HG03135 (cell line): ENCODE data around the gene UBE2L3.
"Not testable (repeated sequence)": the region's sequence is repeated elsewhere in the genome, so short reads cannot be mapped to it uniquely, and the experiment has no call there.

Experiments
- ATAC-seq: cut with Tn5 transposase; IDR thresholded peaks from one replicate; pipeline ENCODE4 v1.9.1; 2021; ENCODE audit warnings: mild to moderate bottlenecking, moderate library complexity; ENCODE audit not compliant: unreplicated experiment

UBE2L3 gene

DNA sequence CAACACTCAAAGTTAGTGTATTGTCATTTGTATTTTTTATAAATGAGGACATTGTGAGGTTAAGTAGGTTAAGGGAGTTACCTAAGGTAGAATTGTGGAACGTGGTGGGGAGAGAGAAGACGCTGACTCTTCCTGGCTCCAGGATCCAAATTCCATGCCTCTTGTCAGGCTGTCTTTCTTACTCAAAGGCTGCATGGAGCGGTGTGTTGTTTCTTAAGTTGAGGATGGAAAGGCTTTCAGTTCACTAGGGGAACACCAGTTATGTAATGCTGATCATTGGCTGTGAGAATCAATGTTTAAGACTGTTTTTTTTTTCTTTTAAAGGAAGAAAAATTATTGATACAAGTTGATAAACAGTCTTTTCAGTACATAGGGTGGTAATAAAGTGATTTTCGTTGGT, 2.9 kb downstream of the UBE2L3 start:
- ATAC-seq = no peak

DNA sequence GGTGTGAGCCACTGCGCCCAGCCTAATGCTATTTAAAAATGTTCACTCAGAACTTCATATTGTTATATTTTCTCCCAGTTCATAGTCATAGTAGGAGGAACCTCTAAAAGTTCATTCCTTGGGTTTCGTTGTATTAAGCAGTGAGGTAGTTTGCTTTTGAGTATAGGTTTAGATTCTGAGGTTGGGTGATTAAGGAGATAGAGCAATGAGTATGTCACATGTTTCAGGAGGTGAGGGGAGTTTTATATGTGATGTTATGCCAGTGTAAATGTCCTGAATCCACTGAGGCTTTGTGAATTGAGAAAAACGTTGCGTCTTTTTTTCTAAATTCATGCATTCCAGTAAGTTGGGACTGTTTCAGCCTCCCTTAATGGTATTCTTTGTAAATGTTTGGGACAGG, 4.2 kb downstream of the UBE2L3 start:
- no peak for ATAC-seq

- no peak for ATAC-seq
Observed at GRCh38 chr22:21573293-21573734, 5.8 kb downstream of the UBE2L3 start.

DNA sequence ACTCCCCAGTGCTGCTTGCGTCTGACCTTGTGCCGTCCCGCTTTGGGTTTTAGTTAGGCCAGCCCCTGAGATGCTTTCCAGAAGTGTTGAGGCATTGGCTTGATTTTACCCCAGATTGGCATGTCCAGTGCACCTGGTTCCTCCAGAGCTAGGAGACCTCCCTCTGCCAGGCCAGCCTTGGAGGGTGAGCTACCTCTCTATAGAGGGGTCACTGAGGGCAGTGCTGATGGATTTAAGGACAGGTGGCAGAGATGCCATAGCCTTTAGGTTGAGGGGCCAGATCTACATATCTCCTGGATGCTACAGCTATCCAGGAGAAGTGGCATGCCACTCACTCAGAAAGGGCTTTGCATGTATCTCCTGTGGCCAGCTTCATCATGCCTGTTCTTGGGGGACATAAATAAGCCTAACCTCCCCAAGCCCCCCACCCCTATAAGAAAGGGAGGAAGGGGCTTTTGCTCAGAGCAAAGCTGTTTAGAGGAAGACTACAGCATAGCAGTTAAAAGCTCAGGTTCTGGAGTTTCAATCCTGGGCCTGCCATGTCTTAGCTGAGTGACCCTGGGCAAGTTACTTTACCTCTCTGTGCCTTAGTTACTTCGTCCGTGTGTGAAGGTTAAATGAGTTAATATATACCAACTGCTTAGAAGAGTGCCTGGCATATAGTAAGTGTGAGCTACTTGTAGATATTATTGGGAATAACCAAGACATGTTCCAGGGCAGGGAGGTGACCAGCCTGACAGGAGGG, 6.4 kb downstream of the UBE2L3 start:
- ATAC-seq = no peak

- no peak for ATAC-seq
Observed at GRCh38 chr22:21579474-21579851, 11.9 kb downstream of the UBE2L3 start.

DNA sequence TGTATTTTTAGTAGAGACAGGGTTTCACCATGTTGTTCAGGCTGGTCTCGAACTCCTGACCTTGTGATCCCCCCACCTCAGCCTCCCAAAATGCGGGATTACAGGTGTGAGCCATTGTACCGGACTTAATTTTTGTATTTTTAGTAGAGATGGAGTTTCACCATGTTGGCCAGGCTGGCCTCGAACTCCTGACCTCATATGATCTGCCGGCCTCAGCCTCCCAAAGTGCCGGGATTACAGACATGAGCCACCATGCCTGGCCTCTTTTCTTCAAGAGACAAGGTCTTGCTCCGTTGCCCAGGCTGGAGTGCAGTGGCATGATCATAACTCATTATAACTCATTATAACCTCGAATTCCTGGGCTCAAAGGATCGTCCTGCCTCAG, 13.1 kb downstream of the UBE2L3 start:
- not testable (repeated sequence) for ATAC-seq

DNA sequence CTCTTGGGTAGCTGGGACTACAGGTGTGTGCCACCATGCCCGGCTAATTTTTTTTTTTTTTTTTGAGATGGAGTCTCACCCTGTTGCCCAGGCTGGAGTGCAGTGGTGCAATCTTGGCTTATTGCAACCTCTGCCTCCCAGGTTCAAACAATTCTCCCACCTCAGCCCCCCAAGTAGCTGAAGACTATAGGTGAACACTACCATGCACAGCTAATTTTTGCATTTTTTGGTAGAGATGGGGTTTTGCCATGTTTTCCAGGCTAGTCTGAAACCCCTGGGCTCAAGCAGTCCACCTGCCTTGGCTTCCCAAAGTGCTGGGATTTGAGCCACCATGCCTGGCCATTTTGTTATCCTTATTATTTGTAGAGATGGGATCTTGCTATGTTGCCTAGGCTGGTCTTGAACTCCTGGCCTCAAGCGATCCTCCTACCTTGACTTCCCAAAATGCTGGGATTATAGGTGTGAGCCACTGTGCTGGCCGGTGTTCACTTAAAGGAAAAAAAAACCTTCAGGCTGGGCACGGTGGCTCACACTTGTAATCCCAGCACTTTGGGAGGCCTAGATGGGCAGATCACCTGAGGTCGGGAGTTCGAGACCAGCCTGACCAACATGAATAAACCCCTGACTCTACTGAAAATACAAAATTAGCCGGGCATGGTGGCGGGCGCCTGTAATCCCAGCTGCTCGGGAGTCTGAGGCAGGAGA, 13.6 kb downstream of the UBE2L3 start:
- not testable (repeated sequence) for ATAC-seq

DNA sequence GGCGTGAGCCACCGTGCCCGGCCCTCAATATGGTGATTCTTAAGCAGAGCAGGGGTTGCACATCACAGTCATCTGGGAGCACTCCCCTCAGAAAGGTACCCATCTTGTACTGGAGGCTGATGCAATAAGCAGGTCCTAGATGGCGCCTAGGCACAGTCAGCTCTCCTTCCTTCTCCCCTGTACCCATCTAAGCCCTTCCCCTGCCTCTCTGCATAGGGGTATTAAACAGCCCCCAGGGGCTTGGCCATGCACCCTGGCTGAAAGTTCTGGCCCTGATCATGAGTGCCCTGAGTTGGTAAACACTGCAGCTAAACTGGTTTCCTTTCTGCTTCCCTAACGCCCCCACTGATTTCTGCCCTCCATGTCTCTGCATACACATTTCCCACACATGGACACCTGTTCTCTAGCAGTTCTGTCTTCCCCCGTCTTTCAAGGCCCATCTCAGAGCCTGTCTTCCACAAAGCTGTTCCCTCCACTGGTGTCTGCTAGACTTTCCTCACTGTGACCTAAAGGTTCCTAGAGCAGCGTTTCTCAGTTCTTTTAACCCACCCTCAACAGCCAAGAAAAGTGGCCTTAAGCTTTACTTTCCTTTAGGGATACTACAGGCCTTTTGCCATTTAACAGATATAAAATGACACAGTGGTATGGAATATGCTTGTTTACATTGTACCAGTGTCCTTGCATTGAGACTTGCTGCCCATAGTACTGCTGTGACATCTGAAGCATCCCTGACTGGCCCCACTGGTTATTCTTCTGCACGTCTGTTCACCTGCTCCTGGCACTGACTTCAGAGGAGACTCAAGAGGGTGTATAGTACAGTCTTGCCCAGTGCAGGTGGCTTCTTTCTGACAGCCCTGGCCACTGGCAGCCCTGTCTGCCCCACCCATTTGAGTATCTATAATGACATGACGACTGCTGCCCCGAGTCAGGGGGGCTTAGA, 15.6 kb downstream of the UBE2L3 start:
- ATAC-seq = no peak

GRCh38 chr22:21585389-21585788, 17.9 kb downstream of the UBE2L3 start:
- ATAC-seq = no peak

GRCh38 chr22:21587803-21588611, 20.5 kb downstream of the UBE2L3 start:
- peak; percentile 70 for ATAC-seq

DNA sequence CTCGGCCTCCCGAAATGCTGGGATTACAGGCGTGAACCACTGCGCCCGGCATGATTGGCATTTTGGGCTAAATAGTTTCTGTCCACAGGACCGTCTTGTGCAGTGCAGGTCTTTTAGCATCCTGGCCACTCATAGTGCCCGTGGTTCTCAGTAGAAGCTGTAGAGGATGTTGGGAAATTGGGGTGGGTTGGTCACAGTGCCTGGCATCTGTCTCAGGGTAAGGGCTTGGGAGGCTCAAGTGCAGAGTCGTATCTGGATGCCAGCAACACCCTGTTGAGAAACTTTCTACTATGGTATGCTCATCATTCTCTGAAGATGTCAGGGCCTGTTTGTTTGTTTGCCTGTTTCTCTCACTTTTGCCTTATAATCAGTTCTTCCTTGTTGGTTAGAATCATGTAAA, 21.9 kb downstream of the UBE2L3 start:
- no peak for ATAC-seq

DNA sequence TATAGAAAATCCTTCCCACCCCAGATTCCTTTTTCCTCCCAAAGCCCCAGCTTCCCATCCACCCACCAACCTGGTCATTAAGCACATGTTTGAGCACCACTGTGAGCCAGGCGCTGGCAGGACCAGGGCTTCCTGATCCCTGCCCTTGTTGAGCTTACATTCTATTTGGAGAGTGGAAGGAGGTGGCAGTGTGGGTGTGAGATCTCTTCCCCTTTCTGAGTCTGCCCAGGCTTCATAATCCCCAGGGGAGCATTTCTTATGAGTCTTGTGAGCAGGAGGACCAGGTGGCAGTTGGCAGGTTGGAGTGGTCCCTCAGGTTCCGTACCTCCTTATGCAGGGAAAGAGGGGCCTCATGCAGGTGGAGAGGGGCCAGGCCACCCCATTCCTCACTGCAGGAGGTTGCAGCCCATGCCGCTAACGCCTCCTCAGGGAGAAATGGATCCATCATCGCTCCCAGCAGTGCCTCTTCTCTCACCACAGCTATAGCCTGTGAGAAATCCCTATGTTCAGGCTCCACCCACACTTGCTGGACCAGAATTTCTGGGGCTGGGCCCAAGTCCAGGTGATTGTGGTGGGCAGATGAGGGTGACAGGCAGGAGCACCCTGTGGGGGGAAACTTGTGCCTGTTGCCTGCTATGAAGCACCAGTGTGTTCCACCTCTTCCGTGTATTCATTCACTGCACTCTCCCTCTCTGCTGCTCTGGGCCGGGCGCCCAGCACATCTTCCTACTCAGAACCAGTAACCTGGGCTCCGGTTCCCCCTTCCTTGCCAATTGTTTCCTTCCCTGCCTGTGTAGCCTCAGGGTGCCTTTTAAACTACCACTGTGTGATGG, 23.5 kb downstream of the UBE2L3 start:
- no peak for ATAC-seq

DNA sequence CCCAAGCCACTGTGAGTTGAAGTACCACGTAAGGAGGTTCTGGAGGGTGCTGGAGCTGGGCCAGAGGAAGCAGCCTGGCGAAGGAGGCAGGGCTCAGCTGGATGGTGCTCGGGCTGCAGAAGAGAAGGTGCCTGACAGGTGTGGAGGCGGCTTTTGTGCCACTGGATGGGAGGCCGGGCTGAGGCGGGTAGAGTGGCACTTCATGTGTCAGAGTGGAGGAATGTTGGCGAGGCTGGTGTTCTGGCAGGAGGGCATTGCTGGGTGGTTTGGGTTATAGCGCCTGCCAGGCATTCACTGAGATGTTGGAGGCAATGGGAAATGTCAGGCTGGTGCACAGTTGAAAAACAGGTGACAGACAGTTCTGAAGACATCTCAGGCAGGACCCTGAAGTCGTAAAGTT, 24.2 kb downstream of the UBE2L3 start:
- ATAC-seq = no peak

DNA sequence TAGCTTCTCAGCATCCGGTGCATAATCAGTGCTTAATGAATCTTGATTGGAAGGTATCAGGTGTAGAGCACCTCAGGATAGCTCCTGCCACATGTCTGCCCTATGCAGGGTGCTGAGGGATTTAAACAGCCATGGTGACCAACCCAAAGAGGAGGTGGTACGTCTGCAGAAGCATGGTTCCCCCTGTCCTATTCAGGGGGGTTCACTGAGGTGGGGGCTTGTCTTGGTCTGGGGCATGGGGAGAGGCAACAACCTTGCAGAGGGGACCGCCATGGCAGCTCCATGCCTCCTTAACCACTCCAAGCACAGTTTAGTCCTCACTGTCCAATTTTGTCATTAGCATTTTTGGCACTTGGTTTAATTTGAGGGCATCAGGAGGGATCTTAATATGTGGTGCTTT, 24.9 kb downstream of the UBE2L3 start:
- no peak for ATAC-seq

DNA sequence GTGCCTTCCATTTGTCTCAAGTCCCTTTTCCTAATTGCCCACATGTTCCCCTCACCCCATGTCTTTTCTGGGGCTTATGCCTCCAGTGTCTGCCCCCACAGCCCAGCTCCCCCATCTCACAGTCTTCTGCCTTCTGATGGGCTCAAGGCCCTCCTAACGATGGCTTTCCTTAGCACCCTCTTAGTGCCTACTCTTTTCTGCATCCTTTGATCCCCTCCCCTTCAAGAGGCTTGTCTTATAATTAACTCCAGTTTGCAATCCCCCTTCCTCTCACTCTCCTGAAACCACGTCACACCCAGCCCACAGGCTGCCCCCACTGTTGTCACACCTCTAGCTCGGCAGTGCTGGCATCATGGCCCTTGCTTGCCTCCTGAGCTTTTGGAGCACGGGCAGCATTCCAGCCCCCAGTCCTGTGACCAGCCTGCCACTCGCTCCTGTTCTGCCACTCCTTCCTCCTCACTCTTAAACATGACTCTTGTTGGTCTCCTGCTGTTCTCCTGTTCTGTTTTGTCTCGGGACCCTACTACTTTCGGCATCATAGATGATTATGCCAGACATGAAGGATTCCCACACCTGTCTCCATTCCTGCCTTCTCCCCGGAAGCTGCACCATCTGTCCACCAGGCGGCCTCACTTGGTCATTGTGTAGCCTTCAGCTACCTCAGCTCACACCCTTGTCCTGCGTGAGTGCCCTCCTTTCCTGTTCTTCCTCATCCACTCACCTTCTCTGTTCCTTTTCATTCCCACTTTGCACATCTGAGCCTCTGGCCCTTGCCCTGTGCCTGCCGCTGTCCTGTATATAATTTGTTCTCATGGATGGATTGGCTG, 26.1 kb downstream of the UBE2L3 start:
- ATAC-seq = no peak

GRCh38 chr22:21594865-21595452, 27.4 kb downstream of the UBE2L3 start:
- no peak for ATAC-seq

DNA sequence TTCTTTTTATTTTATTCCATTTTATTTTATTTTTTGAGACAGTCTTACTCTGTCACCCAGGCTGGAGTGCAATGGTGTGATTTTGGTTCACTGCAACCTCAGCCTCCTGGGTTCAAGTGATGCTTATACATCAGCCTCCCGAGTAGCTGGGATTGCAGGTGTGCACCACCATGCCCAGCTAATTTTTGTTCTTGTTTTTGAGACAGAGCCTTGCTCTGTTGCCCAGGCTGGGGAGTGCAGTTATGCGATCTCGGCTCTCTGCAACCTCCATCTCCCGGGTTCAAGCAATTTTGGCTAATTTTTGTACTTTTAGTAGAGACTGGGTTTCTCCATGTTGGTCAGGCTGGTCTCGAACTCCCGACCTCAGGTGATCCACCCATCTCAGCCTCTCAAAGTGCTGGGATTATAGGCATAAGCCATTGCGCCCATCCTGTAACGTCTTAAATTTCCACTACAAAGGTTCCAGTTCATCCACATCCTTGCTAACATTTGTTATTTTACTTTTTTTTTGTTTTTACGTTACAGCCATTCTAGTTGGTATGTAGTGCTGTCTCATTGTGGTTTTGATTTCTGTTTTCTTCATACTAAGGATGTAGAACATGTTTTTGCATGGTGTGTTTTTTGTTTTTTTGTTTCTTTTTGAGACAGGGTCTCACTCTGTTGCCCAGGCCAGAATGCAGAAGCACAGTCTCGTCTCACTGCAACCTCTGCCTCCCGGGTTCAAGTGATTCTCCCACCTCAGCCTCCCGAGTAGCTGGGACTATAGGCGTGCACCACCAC, 29.0 kb downstream of the UBE2L3 start:
- not testable (repeated sequence) for ATAC-seq

GRCh38 chr22:21598302-21598701, 30.8 kb downstream of the UBE2L3 start:
- no peak for ATAC-seq
